K562 (cell line): Measurements from ENCODE around the gene ANAPC5. TPM values are rescaled to one million over a fixed set of nuclear protein-coding genes. Genes with fewer than 3 reads are reported as not detected.

ENCODE experiments used
- ATAC-seq: fragments of 200-7000 bp; cut with Tn5 transposase; 3 replicates; pipeline ENCODE4 v1.9.1; 2020; ENCODE audit warnings: moderate library complexity
- BruUV-seq: library from RNA; stranded (reverse); fragments of 400-500 nt; replicated peaks from 2 replicates; lab custom pipeline; 2021; lab: Mats Ljungman, UMichigan
- CTCF ChIA-PET: fragments of 300-600 bp; formaldehyde crosslinking; extraction: SDS; loops from one replicate; lab custom pipeline; 2021; ENCODE audit warnings: low intra/inter-chr PET ratio; lab: Yijun Ruan, JAX
- POLR2A ChIA-PET: fragments of 300-600, 350-650 bp; sonication (Branson Sonifier 250); formaldehyde crosslinking; extraction: SDS; loops from one replicate; lab custom pipeline; 2021; ENCODE audit warnings: antibody characterized with exemption, inconsistent platforms; lab: Yijun Ruan, JAX
- DNase-seq, 4 experiments: peaks; one replicate each; pipeline versions ENCODE4 v3.0.0 to v3.0.0-alpha.2; 2011 to 2018; ENCODE audit warnings: low spot score in 3 of 4, mixed read lengths in 3 of 4; ENCODE audit errors: extremely low read depth in 1 of 4
- FAIRE-seq: peaks from 2 replicates; lab custom pipeline; 2011; peaks lifted over from hg19 to GRCh38; lab: Jason Lieb, UNC
- H2AFZ ChIP-seq: 2 replicates; pipeline ENCODE4 v1.6.0; 2011; ENCODE audit warnings: low read depth, low read length, control low read depth, inconsistent platforms
- H3K27ac ChIP-seq: fragments of 200-600 bp; 3 replicates; pipeline ENCODE4 v1.8.0; 2011; ENCODE audit warnings: low read depth, mild to moderate bottlenecking, control low read depth, inconsistent platforms, low read length, moderate library complexity, mixed read lengths; ENCODE audit errors: extremely low read depth
- H3K27me3 ChIP-seq, 2 experiments: fragments of 300-600 bp in 1 of 2; 2 replicates in 1 of 2; 3 replicates in 1 of 2; pipeline versions ENCODE4 v1.6.0 to v1.8.0; 2011; ENCODE audit warnings: inconsistent platforms in 2 of 2, low read length in 2 of 2, mild to moderate bottlenecking in 1 of 2, mixed read lengths in 1 of 2, moderate library complexity in 1 of 2; ENCODE audit not compliant: control insufficient read depth in 2 of 2, insufficient read depth in 2 of 2
- H3K36me3 ChIP-seq: fragments of 300-600 bp; 3 replicates; pipeline ENCODE4 v1.8.0; 2011; ENCODE audit warnings: mild to moderate bottlenecking, low read length, inconsistent platforms; ENCODE audit not compliant: control insufficient read depth, insufficient read depth
- H3K4me1 ChIP-seq, 2 experiments: fragments of 200-600 bp in 1 of 2; replicated peaks in 1 of 2; 2 replicates in 1 of 2; 3 replicates in 1 of 2; pipeline versions ENCODE4 v1.5.1 to v1.8.0; 2011; ENCODE audit warnings: inconsistent platforms in 2 of 2, low read length in 2 of 2, mild to moderate bottlenecking in 1 of 2, mixed read lengths in 1 of 2, moderate library complexity in 1 of 2; ENCODE audit not compliant: control insufficient read depth in 2 of 2, insufficient read depth in 2 of 2
- H3K4me2 ChIP-seq: 2 replicates; pipeline ENCODE4 v1.6.1; 2011; ENCODE audit warnings: low read length, control low read depth, inconsistent platforms, mixed read lengths; ENCODE audit not compliant: insufficient read depth
- H3K4me3 ChIP-seq: fragments of 200-600 bp; sonication (generic), shearing (Covaris generic); 2 replicates; pipeline ENCODE4 v1.5.1; 2016; ENCODE audit warnings: control low read depth, inconsistent platforms
- H3K79me2 ChIP-seq: fragments of 200-600 bp; 3 replicates; pipeline ENCODE4 v1.8.0; 2011; ENCODE audit warnings: low read length, inconsistent platforms; ENCODE audit not compliant: control insufficient read depth, insufficient read depth
- H3K9ac ChIP-seq, 2 experiments: 2 replicates each; pipeline versions ENCODE4 v1.6.0 to v1.6.1; 2011; ENCODE audit warnings: low read depth in 2 of 2, low read length in 2 of 2, control low read depth in 1 of 2, inconsistent platforms in 1 of 2, mild to moderate bottlenecking in 1 of 2, mixed read lengths in 1 of 2; ENCODE audit not compliant: insufficient read depth in 1 of 2
- H3K9me1 ChIP-seq: one replicate; pipeline ENCODE4 v1.6.0; 2011; ENCODE audit warnings: inconsistent platforms, mild to moderate bottlenecking, low read length, moderate library complexity; ENCODE audit not compliant: control insufficient read depth, insufficient read depth
- H3K9me3 ChIP-seq: replicated peaks from 2 replicates; pipeline ENCODE4 v1.5.1; 2011; ENCODE audit warnings: low read depth, low read length, inconsistent platforms; ENCODE audit not compliant: control insufficient read depth, insufficient read depth
- H4K20me1 ChIP-seq: replicated peaks from 2 replicates; pipeline ENCODE4 v1.6.1; 2011; ENCODE audit warnings: low read length, inconsistent platforms, mixed read lengths; ENCODE audit not compliant: control insufficient read depth, insufficient read depth
- ELF1 ChIP-seq: fragments of 200-800 bp; sonication (Bioruptor generic); IDR thresholded peaks from 2 replicates; pipeline ENCODE4 v1.6.1; 2016; ENCODE audit warnings: missing genetic modification characterization, missing compliant biosample characterization
- ZNF24 ChIP-seq: fragments of 450-650 bp; IDR thresholded peaks from 2 replicates; pipeline ENCODE4 v1.6.1; 2016
- WGBS: fragments of 100-300 bp; shearing (Covaris generic); methylation state at CpG from one replicate; pipeline ENCODE4 v1.1.6; 2016; ENCODE audit warnings: low coverage, mixed read lengths; ENCODE audit not compliant: insufficient coverage; ENCODE audit errors: missing lambda C conversion rate; 5-methylcytosine and 5-hydroxymethylcytosine counted together
- in situ Hi-C: fragments of 300-500 bp; cut with MboI; formaldehyde crosslinking; loops from 4 replicates; pipeline ENCODE4 v1.15.0; 2018; ENCODE audit warnings: inconsistent platforms, mixed read lengths
- intact Hi-C: fragments of 100-400 bp; cut with micrococcal nuclease; formaldehyde crosslinking; loops from 2 replicates; pipeline ENCODE4 v1.14.2; 2022
- polyA plus RNA-seq, 8 experiments: library from polyadenylated mRNA; depleted of rRNA in 4 of 8; stranded (reverse) in 5 of 8; unstranded in 3 of 8; fragments of >200 nt; fragmentation: Nextera tagmentation in 2 of 8; fragmentation: Illumina TruSeq in 1 of 8; extraction: Ambion mirVana in 2 of 8; extraction: Trizol in 1 of 8; gene quantifications; 2 replicates each; pipeline versions ENCODE4 v1.2.1 to v1.2.3, GENCODE V29; 2011 to 2014; ENCODE audit warnings: inconsistent platforms in 1 of 8, missing spikeins in 1 of 8
- total RNA-seq, 7 experiments: library from RNA; depleted of rRNA in 6 of 7; stranded (reverse); fragments of >200 nt in 6 of 7; fragmentation: Illumina TruSeq in 2 of 7; extraction: Trizol in 2 of 7; gene quantifications; 2 replicates each; pipeline versions ENCODE4 v1.2.1 to v1.2.3, GENCODE V29; 2011 to 2021; ENCODE audit warnings: low replicate concordance in 1 of 7
- TF ChIP-seq, protein P1 (sequence below): fragments of 250-450 bp; sonication (Bioruptor Pico); IDR thresholded peaks from 2 replicates; pipeline ENCODE4 v1.5.0; 2021; ENCODE audit warnings: mild to moderate bottlenecking, moderate library complexity
- TF ChIP-seq, protein P2 (sequence below), 2 experiments: fragments of 450-650 bp in 1 of 2; sonication (generic) in 1 of 2; formaldehyde crosslinking in 1 of 2; IDR thresholded peaks; 2 replicates each; pipeline versions ENCODE4 v1.7.1 to v1.9.0; 2016 to 2022; ENCODE audit warnings: inconsistent platforms in 1 of 2, mild to moderate bottlenecking in 1 of 2, missing genetic modification reagents in 1 of 2

Gene ANAPC5
- total and polyA plus RNA-seq, 9 of the 15 experiments (the other 6 are each of a cell fraction or from before 2014, with no cell fraction given) = 136 to 315 (median 197) TPM

- ChIA-PET POLR2A (interaction anchor here (1.1 to 1.3 kb wide), 2 partner anchors 11 to 12 kb away, joined by 3 to 6 read pairs; no protein-coding TSS in a partner anchor), CTCF (no interaction called here)
- Histone ChIP-seq H3K36me3 (no peaks in the 10 kb centered on the region), H2AFZ (peak overlapping the region; percentile 74; the same call in 1 of the 2 replicates), H3K27me3 (no peaks in the 10 kb centered on the region), H3K9me1 (no peaks in the 10 kb centered on the region), H4K20me1 (no peaks in the 10 kb centered on the region), H3K4me3 (no peak overlapping the region), H3K9ac (no peak overlapping the region), H3K79me2 (peaks cover 18% of the 10 kb centered on the region), H3K27ac (no peak overlapping the region), H3K4me1 (peaks cover 12 to 22% of the 10 kb centered on the region in 2 experiments; a peak in 4 of 5 replicates), H3K4me2 (no peak overlapping the region), H3K9me3 (no peaks in the 10 kb centered on the region)
- ATAC-seq (no peak), FAIRE-seq (no peak), DNase-seq (no peak)
- no TSS peak for BruUV-seq
- in situ Hi-C loops (no loop called here), intact Hi-C loops (no loop called here)
- 63% methylated on average over 4 of the region's 4 CpGs for WGBS
- TF ChIP-seq, protein P1, sequence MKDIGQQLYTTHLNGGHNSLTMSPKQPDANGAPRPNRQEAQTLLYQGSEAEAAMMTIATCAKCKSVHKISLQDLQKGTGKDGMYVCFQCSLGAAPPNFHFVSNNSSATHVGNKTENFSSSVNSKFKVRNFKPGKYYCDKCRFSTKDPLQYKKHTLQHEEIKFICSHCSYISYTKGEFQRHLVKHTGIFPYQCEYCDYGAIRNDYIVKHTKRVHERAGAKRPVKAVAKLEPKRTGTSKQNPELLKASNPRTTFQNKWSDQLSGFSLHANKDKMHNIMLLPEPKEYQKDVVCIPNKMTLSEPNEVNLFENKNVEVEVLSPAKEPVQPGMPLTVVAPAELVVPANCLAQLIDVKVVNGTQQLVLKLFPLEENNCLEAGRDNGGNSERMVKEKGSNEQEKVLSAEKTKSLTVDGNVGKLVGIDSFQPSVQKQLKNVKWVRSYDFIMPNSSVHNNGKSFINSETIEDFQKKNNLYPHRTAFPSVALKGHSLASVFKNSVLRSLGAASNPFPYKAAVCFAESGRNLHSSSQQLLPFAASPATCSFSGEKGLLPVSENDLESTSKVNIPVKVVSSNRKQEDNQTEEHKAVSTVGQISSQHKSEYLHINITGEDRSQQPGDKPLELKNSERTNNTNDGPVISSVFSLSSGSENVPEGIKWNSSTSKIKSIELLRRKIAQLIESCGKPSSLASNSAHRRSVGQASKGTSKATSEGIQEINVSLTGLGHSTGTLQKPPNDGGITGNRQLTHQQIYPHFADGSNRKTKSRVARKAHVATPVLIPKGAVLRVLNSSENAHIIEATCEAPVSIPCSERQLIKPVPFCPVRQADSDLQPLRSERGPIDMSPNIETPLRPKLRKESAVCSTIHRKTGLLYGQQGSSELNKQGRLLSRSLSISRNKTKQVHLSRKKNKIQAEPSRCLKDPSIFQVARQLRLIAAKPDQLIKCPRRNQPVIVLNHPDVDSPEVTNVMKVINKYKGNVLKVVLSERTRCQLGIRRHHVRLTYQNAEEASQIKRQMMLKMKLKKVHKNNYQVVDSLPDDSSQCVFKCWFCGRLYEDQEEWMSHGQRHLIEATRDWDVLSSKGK (CRISPR knock-in tag) = no peak
- TF ChIP-seq ELF1 (tag) (0 out of 2 replicates have a peak, but pooled peaks have one; percentile 15), ZNF24 (peak; percentile 45; the same call in 1 of the 2 replicates)
- TF ChIP-seq, protein P2, sequence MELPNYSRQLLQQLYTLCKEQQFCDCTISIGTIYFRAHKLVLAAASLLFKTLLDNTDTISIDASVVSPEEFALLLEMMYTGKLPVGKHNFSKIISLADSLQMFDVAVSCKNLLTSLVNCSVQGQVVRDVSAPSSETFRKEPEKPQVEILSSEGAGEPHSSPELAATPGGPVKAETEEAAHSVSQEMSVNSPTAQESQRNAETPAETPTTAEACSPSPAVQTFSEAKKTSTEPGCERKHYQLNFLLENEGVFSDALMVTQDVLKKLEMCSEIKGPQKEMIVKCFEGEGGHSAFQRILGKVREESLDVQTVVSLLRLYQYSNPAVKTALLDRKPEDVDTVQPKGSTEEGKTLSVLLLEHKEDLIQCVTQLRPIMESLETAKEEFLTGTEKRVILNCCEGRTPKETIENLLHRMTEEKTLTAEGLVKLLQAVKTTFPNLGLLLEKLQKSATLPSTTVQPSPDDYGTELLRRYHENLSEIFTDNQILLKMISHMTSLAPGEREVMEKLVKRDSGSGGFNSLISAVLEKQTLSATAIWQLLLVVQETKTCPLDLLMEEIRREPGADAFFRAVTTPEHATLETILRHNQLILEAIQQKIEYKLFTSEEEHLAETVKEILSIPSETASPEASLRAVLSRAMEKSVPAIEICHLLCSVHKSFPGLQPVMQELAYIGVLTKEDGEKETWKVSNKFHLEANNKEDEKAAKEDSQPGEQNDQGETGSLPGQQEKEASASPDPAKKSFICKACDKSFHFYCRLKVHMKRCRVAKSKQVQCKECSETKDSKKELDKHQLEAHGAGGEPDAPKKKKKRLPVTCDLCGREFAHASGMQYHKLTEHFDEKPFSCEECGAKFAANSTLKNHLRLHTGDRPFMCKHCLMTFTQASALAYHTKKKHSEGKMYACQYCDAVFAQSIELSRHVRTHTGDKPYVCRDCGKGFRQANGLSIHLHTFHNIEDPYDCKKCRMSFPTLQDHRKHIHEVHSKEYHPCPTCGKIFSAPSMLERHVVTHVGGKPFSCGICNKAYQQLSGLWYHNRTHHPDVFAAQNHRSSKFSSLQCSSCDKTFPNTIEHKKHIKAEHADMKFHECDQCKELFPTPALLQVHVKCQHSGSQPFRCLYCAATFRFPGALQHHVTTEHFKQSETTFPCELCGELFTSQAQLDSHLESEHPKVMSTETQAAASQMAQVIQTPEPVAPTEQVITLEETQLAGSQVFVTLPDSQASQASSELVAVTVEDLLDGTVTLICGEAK (IDR thresholded peaks at IDR 0.05) = peak; percentile 97
- TF ChIP-seq, protein P2 (CRISPR knock-in tag; IDR thresholded peaks at IDR 0.05) = peak; percentile 95
Measured at GRCh38 chr12:121299662-121300061, 52.5 kb downstream of the ANAPC5 start.
